Stimulated activated CD4-positive, alpha-beta T cell treated with anti-CD3 and anti-CD28 coated beads, Interleukin-12 subunit alpha, Interleukin-12 subunit beta, amount 100 ng/mL, for 4 hours (primary cell): ENCODE data around the gene RASAL3.
"Not testable (repeated sequence)": the region's sequence is repeated elsewhere in the genome, so short reads cannot be mapped to it uniquely, and the experiment has no call there.

ENCODE experiments used
- DNase-seq: peaks from one replicate; pipeline ENCODE4 v3.0.0-alpha.2; 2020

RASAL3 gene

GRCh38 chr19:15418231-15418578 lies 46.1 kb downstream of the RASAL3 start:
- DNase-seq = no peak

- no peak for DNase-seq
Measured at GRCh38 chr19:15417699-15418098, 46.6 kb downstream of the RASAL3 start.

- DNase-seq = no peak
Measured at GRCh38 chr19:15412832-15413231, 51.5 kb downstream of the RASAL3 start.

- not testable (repeated sequence) for DNase-seq
Measured at GRCh38 chr19:15411351-15411750, 53.0 kb downstream of the RASAL3 start.

- no peak for DNase-seq
Measured at GRCh38 chr19:15404780-15405211, 59.5 kb downstream of the RASAL3 start.

- no peak for DNase-seq
Measured at GRCh38 chr19:15404097-15404779, 60.1 kb downstream of the RASAL3 start.

- no peak for DNase-seq
Measured at GRCh38 chr19:15403151-15403531, 61.2 kb downstream of the RASAL3 start.

- no peak for DNase-seq
Measured at GRCh38 chr19:15402411-15403150, 61.8 kb downstream of the RASAL3 start.
